MM.1S (cell line): ENCODE results near the gene TBL1XR1.

ENCODE experiments used
- DNase-seq: peaks from one replicate; pipeline ENCODE4 v3.0.0-alpha.2; 2015
- H2AFZ ChIP-seq: fragments of 300-600 bp; sonication (generic); 2 replicates; pipeline ENCODE4 v1.6.0; 2016; ENCODE audit warnings: antibody characterized with exemption, low read length
- H3F3A ChIP-seq: fragments of 300-600 bp; sonication (generic); 2 replicates; pipeline ENCODE4 v1.6.1; 2016; ENCODE audit warnings: mild to moderate bottlenecking, antibody characterized with exemption, low read length, moderate library complexity, mixed read lengths; ENCODE audit not compliant: insufficient read depth
- H3K27ac ChIP-seq: fragments of 300-600 bp; sonication (generic); 2 replicates; pipeline ENCODE4 v1.5.1; 2016; ENCODE audit warnings: mild to moderate bottlenecking, low read length
- H3K27me3 ChIP-seq: fragments of 300-600 bp; sonication (generic); replicated peaks from 2 replicates; pipeline ENCODE4 v1.6.0; 2016; ENCODE audit warnings: low read length; ENCODE audit not compliant: insufficient read depth
- H3K36me3 ChIP-seq: fragments of 300-600 bp; sonication (generic); replicated peaks from 2 replicates; pipeline ENCODE4 v1.6.1; 2016; ENCODE audit warnings: mild to moderate bottlenecking, low read length, mixed read lengths; ENCODE audit not compliant: insufficient read depth
- H3K4me1 ChIP-seq: fragments of 300-600 bp; sonication (generic); 2 replicates; pipeline ENCODE4 v1.6.1; 2016; ENCODE audit warnings: low read length, mixed read lengths
- H3K4me2 ChIP-seq: fragments of 300-600 bp; sonication (generic); 2 replicates; pipeline ENCODE4 v1.6.0; 2016; ENCODE audit warnings: low read depth, low read length
- H3K4me3 ChIP-seq: fragments of 300-600 bp; sonication (generic); 2 replicates; pipeline ENCODE4 v1.5.1; 2016; ENCODE audit warnings: low read length, mixed read lengths
- H3K79me2 ChIP-seq: fragments of 300-600 bp; sonication (generic); 2 replicates; pipeline ENCODE4 v1.6.1; 2016; ENCODE audit warnings: mixed run types, low read length, mixed read lengths
- H3K9ac ChIP-seq: fragments of 300-600 bp; sonication (generic); 2 replicates; pipeline ENCODE4 v1.6.1; 2016; ENCODE audit warnings: low read length, mixed read lengths
- H3K9me2 ChIP-seq: fragments of 300-600 bp; sonication (generic); replicated peaks from 2 replicates; pipeline ENCODE4 v1.6.1; 2016; ENCODE audit warnings: mild to moderate bottlenecking, low read length, mixed read lengths; ENCODE audit not compliant: insufficient read depth
- H3K9me3 ChIP-seq: fragments of 300-600 bp; sonication (generic); replicated peaks from 2 replicates; pipeline ENCODE4 v1.6.1; 2016; ENCODE audit warnings: mild to moderate bottlenecking, low read length, mixed read lengths; ENCODE audit not compliant: insufficient read depth
- H4K20me1 ChIP-seq: fragments of 300-600 bp; sonication (generic); 2 replicates; pipeline ENCODE4 v1.6.1; 2016; ENCODE audit warnings: mild to moderate bottlenecking, low read length, moderate library complexity, mixed read lengths; ENCODE audit not compliant: insufficient read depth
- CTCF ChIP-seq: fragments of 300-600 bp; sonication (generic); IDR thresholded peaks from 2 replicates; pipeline ENCODE4 v1.5.1; 2016; ENCODE audit warnings: antibody characterized with exemption, low read length, mixed read lengths
- EZH2 ChIP-seq: fragments of 300-600 bp; sonication (generic); optimal IDR thresholded peaks from 2 replicates; pipeline ENCODE3; 2017; ENCODE audit warnings: low read depth, mild to moderate bottlenecking, antibody characterized with exemption, low read length, mixed read lengths
- EZH2phosphoT487 ChIP-seq: fragments of 300-600 bp; sonication (generic); IDR thresholded peaks from 2 replicates; pipeline ENCODE4 v1.6.1; 2018; ENCODE audit warnings: antibody characterized with exemption, low read length

Gene TBL1XR1

DNA sequence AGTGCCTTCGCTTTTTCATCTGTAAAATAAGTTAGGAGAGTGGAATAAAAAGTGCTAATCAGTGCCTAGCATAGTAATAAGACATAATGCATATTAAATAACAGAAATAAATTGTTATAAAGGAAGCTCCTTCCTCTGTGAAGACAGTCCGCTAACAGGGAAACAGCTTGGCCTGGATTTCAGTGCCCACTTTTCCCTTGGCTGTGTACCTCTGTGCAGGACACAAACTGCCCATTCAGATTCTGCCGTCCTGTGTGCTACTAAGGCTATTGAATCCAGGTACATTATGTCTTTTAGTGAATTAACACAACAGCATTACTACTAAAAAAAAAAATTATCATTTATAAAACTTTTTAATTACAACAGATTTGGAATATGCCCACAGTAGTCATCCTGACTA lies 90.7 kb downstream of the TBL1XR1 start:
- no peak for DNase-seq
- peaks cover 92% of the 10 kb centered on the region for H4K20me1 ChIP-seq
- peaks cover 27% of the 10 kb centered on the region for H3F3A ChIP-seq
- no peaks in the 10 kb centered on the region for H3K9me2 ChIP-seq
- H3K4me1 ChIP-seq: peaks cover 36% of the 10 kb centered on the region
- H3K9ac ChIP-seq: no peak overlapping the region
- H3K4me3 ChIP-seq: no peak overlapping the region
- no peak overlapping the region for H3K4me2 ChIP-seq
- no peaks in the 10 kb centered on the region for H3K36me3 ChIP-seq
- H3K27ac ChIP-seq: no peak overlapping the region
- H2AFZ ChIP-seq: no peak overlapping the region
- TF ChIP-seq CTCF: no peak
- no peak for TF ChIP-seq EZH2phosphoT487
- TF ChIP-seq EZH2: no peak
- peaks cover 100% of the 10 kb centered on the region for H3K79me2 ChIP-seq
- H3K9me3 ChIP-seq: no peaks in the 10 kb centered on the region
- no peaks in the 10 kb centered on the region for H3K27me3 ChIP-seq

DNA sequence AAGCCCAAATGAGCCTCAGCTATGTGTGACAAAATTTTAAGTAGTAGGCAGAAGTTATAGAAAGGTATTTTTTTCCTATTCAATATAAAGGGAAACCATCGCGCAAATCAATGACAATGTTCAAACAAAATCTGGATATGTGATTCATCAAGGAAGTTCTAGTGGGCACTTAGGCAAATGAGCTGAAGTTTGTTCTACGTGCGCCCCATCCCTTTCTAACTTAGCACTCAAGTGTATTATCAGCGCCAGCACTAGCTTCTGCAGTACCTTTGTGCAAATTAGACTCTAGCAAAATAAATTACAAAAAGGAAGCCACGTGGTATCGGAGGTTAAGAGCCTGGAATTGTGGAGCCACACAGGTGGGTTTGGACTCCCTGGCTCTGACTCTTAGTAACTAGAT lies 91.1 kb downstream of the TBL1XR1 start:
- no peak overlapping the region for H3K4me2 ChIP-seq
- no peak for DNase-seq
- H3K4me3 ChIP-seq: no peak overlapping the region
- no peak overlapping the region for H3K27ac ChIP-seq
- H3K79me2 ChIP-seq: peaks cover 100% of the 10 kb centered on the region
- no peaks in the 10 kb centered on the region for H3K27me3 ChIP-seq
- peaks cover 32% of the 10 kb centered on the region for H3K4me1 ChIP-seq
- H3K9me2 ChIP-seq: no peaks in the 10 kb centered on the region
- H4K20me1 ChIP-seq: peaks cover 92% of the 10 kb centered on the region
- TF ChIP-seq EZH2phosphoT487: no peak
- no peak for TF ChIP-seq EZH2
- no peak for TF ChIP-seq CTCF
- no peak overlapping the region for H2AFZ ChIP-seq
- H3K9me3 ChIP-seq: no peaks in the 10 kb centered on the region
- no peaks in the 10 kb centered on the region for H3K36me3 ChIP-seq
- peaks cover 23% of the 10 kb centered on the region for H3F3A ChIP-seq
- H3K9ac ChIP-seq: no peak overlapping the region

GRCh38 chr3:177105623-177106022 lies 91.7 kb downstream of the TBL1XR1 start:
- peaks cover 91% of the 10 kb centered on the region for H4K20me1 ChIP-seq
- no peak overlapping the region for H3K4me3 ChIP-seq
- no peak overlapping the region for H3K4me2 ChIP-seq
- TF ChIP-seq EZH2 (no peak), CTCF (no peak), EZH2phosphoT487 (no peak)
- H3K27ac ChIP-seq: no peak overlapping the region
- peaks cover 26% of the 10 kb centered on the region for H3K4me1 ChIP-seq
- H3K36me3 ChIP-seq: no peaks in the 10 kb centered on the region
- H3K79me2 ChIP-seq: peaks cover 100% of the 10 kb centered on the region
- no peak overlapping the region for H3K9ac ChIP-seq
- H3K9me2 ChIP-seq: no peaks in the 10 kb centered on the region
- H3K9me3 ChIP-seq: no peaks in the 10 kb centered on the region
- peaks cover 18% of the 10 kb centered on the region for H3F3A ChIP-seq
- no peak for DNase-seq
- no peaks in the 10 kb centered on the region for H3K27me3 ChIP-seq
- no peak overlapping the region for H2AFZ ChIP-seq
